ENCODE measurements around the gene MT1E.
"Not testable (repeated sequence)": the region's sequence is repeated elsewhere in the genome, so short reads cannot be mapped to it uniquely, and the experiment has no call there.

The MT1E gene

GRCh38 chr16:56625140-56625942 is at the start of gene MT1E:
Gene MT1E (plus strand): TSS chr16:56625781. CDS start chr16:56625852, 71 bp downstream.
- no peak for DNase-seq (ENCODE audit: extremely low read depth, low read depth)
- no peak for TF ChIP-seq CTCF (IDR thresholded peaks at IDR 0.05; ENCODE audit: low read depth, low read length, missing control alignments)
- H3K4me3 ChIP-seq (replicated peaks; ENCODE audit: low read depth, low read length) = peak within 1 kb of the TSS; percentile 80

DNA sequence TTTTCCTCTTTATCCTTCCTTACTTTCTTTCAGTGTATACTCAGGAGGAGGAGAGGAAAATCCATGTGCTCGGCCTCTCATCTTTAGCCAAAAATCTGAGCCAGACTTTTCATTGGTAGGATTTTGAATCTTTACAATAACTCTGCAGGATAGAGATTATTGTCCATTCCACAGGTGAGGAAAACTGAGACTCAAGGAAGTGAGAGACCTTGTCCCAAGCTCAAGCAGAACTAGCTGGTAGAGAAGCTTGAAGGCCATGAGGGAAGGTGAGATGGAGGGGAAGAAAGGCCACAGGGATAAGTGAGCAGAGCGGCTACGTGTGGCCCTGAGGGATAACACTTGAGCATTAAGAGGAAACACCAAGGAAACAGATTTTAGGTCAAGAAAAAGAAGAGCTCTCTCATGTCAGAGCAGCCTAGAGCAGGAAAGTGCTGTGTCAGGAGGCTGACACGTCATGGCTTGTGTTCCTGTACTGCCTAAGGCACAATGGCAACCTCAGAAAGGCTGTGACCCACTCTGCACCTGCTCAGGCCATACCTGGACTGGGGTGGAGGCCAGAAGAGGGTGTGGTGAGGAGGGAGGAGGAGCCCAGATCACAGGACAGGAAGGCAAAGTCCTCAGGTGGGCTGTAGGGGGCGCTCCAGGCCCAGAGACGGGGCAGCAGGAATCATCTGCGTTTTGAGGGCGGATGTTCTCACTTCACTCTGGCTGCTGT is 48.8 kb upstream of the MT1E start:
- TF ChIP-seq CTCF (IDR thresholded peaks at IDR 0.05; ENCODE audit: low read depth, low read length, missing control alignments) = peak; percentile 90
- peak; percentile 24 for DNase-seq (ENCODE audit: extremely low read depth, low read depth)
- H3K4me3 ChIP-seq (replicated peaks; ENCODE audit: low read depth, low read length) = no peak overlapping the region

DNA sequence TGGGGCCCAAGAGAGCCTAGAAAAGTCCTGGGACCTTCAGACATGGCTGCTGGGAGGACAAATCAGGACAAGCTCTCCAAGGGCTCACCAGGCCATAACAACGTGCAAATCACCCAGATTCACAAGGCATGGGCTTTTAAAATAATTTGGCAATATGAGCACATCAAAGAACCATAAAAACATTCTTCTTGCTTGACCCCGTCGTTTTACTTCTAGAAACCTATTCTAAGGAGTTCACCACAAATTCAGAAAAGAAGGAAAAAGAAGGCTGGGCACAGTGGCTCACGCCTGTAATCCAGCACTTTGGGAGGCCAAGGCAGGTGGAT is 48.3 kb upstream of the MT1E start:
- H3K4me3 ChIP-seq (replicated peaks; ENCODE audit: low read depth, low read length) = no peak overlapping the region
- no peak for TF ChIP-seq CTCF (IDR thresholded peaks at IDR 0.05; ENCODE audit: low read depth, low read length, missing control alignments)
- DNase-seq (ENCODE audit: extremely low read depth, low read depth) = no peak

DNA sequence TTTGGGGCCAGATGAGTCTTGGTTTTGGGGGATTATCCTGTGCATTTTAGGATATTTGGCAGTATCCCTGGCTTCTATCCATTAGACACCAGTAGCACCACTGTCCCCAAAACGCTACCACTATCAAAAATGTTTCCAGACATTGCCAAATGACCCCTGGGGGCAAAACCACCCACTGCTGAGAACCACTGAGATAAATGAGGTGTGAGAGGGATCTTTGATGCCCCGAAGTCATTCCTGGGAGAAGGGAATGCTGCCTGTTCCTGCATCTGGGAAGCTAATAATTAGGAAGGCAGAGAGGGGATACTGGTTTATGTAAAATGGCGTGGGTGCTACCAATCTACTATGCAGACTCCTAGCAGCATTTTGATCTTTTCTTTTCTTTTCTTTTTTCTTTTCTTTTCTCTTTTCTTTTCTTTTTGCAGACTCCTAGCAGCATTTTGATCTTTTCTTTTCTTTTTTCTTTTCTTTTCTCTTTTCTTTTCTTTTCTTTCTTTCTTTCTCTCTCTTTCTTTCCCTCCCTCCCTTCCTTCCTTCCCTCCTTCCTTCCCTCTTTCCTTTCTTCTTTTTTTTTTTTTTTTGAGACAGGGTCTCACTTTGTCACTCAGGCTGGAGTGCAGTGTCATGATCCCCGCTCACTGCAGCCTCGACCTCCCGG is 45.1 kb upstream of the MT1E start:
- no peak overlapping the region for H3K4me3 ChIP-seq (replicated peaks; ENCODE audit: low read depth, low read length)
- no peak for DNase-seq (ENCODE audit: extremely low read depth, low read depth)
- TF ChIP-seq CTCF (IDR thresholded peaks at IDR 0.05; ENCODE audit: low read depth, low read length, missing control alignments) = no peak

GRCh38 chr16:56582911-56583310 is 42.7 kb upstream of the MT1E start:
- not testable (repeated sequence) for H3K4me3 ChIP-seq (replicated peaks; ENCODE audit: low read depth, low read length); DNase-seq (ENCODE audit: extremely low read depth, low read depth)

- no peak overlapping the region for H3K4me3 ChIP-seq (replicated peaks; ENCODE audit: low read depth, low read length)
- no peak for TF ChIP-seq CTCF (IDR thresholded peaks at IDR 0.05; ENCODE audit: low read depth, low read length, missing control alignments)
Observed at GRCh38 chr16:56583351-56584168, 42.0 kb upstream of the MT1E start.

More at GRCh38 chr16:56583351-56584168, 42.0 kb upstream of the MT1E start:
- DNase-seq (ENCODE audit: extremely low read depth, low read depth) = no peak

All from HFF-Myc (cell line).